ENCODE data around the gene TAS1R3.

DNA sequence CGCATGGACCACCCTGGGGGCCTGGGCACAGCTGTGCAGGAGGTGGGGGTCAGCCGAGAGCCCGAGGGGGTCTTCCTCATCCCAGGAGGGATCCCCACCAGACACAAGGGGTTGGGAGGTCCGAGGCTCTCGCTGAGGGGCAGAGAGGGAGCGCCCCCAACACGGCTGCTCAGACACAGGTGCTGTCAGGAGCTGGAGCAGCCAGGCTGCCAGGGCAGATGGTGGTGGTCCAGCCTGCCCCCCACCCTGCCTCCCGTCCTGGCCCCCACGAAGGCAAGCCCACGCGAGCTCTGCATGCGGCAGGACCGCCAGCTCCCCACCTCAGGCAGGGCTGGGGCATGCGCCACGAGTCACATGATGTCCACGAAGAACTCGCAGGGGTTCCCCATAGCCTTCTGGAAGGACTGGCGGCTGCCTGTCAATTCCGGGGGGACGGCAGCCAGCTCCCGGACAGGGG is 4.7 kb downstream of the TAS1R3 start:
- TF ChIP-seq, protein P1, sequence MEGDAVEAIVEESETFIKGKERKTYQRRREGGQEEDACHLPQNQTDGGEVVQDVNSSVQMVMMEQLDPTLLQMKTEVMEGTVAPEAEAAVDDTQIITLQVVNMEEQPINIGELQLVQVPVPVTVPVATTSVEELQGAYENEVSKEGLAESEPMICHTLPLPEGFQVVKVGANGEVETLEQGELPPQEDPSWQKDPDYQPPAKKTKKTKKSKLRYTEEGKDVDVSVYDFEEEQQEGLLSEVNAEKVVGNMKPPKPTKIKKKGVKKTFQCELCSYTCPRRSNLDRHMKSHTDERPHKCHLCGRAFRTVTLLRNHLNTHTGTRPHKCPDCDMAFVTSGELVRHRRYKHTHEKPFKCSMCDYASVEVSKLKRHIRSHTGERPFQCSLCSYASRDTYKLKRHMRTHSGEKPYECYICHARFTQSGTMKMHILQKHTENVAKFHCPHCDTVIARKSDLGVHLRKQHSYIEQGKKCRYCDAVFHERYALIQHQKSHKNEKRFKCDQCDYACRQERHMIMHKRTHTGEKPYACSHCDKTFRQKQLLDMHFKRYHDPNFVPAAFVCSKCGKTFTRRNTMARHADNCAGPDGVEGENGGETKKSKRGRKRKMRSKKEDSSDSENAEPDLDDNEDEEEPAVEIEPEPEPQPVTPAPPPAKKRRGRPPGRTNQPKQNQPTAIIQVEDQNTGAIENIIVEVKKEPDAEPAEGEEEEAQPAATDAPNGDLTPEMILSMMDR (IDR thresholded peaks at IDR 0.05; ENCODE audit: low read depth, low read length): no peak
- no peak for TF ChIP-seq EZH2phosphoT487 (IDR thresholded peaks at IDR 0.05; ENCODE audit: low read depth)

Data from OCI-LY3 (cell line).